Dermis microvascular lymphatic vessel endothelial cell (primary cell): Measurements from ENCODE around the gene SMARCD3. TPM values are rescaled to one million over a fixed set of nuclear protein-coding genes. Genes with fewer than 3 reads are reported as not detected.

ENCODE experiments used
- DNase-seq, 2 donors: peaks; one replicate each; pipeline versions ENCODE4 v3.0.0 to v3.0.0-alpha.2; 2010; ENCODE audit warnings: low read depth in 2 of 2
- total RNA-seq: library from RNA; depleted of rRNA; stranded (reverse); fragments of >200 nt; gene quantifications from 2 replicates; pipeline ENCODE4 v1.2.1, GENCODE V29; 2014

Gene SMARCD3
- total RNA-seq, 1 donor from 2014 or later = 1.8 TPM

DNA sequence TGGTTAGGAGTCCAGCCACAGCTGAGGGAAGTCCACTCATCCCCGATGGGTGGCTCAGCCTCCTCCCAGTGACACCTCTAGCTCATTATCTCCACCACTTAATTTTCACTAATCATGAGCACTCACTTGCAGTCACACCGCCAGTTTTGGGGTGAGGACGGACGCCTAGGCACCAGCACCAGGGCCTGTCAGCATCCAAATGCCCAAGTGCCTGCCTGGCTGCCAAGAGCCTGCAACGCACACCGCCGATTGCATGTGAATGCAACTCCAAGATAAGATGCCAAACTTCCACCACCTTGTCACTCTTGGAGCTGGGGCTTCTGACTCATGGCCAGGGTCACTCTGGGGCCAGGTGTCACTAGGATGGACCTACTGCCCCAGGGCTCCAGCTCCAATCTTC is 24.4 kb upstream of the SMARCD3 start:
- DNase-seq = no peak

DNA sequence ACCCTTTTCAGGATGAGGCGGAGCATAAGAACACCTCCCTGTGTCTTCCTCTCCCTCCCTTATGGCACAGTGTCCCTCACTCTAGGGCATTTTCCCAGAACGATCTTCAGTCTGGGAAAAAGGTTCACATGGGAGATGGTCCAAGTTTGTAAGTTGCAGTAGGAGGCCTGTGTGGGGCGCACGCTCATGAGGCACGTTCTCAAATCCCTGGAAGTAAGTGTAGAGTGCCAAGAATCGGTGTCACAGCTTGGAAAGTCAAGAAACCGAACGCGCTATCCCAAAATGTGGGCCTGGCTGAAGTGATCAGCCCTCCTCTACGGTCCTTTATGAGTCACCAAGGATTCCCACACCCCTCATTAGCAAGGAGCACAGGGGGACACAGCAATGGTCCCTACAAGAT is 23.9 kb upstream of the SMARCD3 start:
- no peak for DNase-seq

DNA sequence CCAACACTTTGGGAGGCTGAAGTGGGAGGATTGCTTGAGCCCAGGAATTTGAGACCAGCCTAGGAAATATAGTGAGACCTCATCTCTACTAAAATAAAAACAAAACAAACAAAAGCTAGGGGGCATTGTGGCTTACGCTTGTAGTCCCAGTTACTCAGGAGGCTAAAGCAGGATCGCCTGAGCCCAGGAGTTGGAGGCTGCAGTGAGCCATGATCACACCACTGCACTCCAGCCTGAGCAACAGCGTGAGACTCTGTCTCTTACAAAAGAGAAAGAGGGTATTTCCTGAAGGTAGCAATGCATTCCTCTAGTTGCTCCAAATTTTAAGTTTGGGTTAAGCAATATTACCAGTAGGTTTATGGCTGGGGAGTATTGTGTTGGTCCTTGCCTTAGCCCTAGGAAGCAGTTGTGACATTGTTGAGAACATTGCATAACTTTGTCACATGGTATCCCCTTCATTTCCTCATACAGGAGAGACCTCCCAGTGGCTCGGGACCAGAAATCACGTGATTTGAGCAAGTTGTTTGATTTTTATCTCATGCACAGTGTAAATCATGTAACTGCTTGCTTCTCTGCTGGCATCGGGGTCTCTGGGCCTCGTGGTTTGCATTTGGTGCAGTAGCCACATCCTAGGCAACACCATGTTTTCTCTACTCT is 23.3 kb upstream of the SMARCD3 start:
- peak in 1 of 2 donors; percentile 22 for DNase-seq

DNA sequence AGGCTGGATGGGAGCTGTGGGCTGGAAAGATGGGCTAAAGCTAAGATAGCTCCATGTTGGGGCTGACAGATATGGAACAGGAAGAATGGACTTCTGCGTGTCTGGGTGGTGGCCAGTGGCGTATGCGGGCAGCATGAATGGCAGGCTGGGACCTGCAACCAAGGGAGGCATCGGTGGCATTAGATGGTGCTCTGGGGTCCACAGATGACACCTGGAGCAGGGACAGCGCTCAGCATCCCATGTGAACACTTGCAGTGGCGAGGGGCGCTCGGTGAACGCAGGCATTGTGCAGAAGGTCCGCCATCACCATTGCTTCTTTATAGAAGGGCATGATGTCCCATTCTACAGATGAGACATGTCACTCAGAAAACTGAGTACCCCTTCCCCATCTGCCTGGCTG is 21.0 kb upstream of the SMARCD3 start:
- no peak for DNase-seq

DNA sequence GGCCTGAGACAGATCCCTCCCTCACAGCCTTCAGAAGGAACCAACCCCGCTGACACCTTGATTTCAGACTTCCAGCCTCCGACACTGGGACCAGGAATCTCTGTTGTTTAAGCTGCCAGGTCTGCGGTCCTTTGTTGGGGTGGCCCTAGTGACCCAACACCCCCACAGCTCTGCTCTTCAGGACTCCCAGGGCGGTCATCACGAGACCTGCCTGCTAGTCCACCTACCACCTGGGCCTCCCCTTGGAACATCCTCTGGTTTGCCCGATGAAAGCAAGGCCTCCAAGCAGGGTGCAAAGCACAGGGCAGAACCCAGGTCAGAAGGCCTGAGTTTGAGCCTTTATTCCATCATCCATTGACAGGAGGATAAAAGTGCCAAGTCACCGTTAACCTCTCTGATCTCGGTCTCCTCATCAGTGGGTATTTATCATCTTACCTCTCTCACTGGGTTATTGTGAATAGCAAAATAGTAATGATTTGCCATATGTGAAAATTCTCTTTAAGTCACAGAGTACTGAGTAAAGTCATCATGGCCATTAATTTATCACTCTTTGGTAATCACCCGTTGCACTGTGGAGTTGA is 16.9 kb upstream of the SMARCD3 start:
- DNase-seq = no peak

DNA sequence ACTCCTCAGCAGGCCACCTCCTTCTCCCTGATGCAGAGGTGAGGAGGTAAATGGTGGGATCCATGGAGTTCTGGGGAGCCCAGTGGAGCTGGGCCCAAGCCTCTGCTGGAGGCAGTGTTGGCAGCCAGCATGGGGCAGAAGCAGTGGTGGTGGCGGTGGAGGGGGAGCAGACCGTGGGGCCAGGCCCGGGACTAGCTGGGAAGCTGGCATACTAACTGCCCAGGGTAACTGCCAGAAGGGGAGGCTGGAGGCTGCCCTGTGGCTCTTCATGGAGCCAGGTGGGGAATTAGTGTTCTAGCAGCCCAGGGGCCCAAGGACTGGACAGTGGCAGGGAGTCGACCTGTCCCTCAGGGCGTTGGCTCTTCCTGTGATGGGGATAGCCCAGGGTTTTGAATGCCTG is 16.1 kb upstream of the SMARCD3 start:
- DNase-seq = no peak

DNA sequence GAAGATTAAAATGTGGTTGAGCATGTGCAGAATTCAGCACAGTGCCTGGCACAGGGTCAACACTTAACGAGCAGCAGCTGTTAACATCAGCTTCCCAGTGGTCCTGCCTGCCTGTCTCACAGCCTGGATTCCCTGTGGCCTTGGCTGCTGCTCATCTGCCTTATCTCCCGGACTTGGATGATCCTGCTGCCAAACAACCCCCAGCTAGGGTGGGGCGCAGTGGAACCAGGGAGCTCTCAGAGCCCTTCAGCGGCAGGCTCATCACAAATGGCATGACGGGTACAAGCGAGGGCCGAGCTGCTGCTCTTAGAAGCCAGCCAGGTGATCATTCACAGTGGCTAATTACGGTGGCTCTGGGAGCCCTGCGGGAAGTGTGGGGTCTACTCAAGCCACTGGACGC is 13.0 kb upstream of the SMARCD3 start:
- no peak for DNase-seq

DNA sequence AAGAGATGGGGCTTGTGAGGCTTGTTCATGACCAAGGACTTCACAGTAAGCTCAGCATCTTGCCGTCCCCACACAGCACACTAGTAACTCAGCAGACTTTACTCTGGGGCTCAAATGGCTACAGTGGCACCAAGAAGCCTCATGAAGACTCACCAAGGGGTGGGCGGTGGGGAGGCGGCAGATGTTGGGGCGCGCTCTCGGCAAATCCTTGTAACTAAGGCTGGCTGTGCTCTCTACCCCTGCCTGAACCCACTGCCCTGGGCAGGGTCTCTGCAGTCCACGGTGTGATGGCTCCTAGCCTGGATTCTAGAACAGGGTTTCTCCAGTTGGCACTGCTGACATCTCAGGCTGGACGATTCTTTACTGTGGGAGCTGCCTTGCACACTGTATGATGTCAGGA is 12.4 kb upstream of the SMARCD3 start:
- DNase-seq = no peak

DNA sequence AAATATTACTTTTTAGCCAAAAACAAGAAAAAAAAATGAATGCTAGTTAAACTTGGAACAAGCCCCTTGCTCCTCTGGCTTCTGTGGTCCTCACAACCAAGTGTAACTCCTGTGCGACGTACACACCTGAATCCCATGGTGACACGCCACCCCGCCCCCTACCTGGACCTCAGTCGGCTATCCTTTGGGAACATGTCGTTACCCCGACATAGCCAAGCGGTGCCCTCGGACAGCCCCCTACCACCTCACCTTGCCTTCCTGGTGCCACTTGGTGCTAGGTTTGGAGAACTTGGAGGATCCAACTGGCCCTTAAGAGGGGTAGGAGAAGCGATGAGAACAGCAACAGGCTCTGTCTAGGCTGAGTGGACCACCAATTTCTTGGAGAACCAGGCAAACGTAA is 12.0 kb upstream of the SMARCD3 start:
- no peak for DNase-seq

DNA sequence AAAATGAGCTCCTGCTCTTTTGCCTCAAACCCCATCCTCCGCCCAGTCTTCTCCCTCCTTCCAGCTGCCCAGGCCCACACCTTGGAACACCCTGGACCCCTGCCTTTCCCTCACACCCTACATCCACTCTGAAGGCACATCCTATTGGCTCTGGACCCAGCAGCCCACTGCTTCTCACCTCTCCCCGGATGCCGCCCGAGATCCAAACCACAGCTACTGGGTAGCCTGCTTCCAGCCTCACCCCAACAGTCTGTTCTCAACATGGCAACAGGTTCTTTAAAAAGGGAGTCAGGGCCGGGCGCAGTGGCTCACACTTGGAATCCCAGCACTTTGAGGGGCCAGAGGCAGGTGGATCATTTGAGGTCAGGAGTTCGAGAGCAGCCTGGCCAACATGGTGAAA is 9.5 kb upstream of the SMARCD3 start:
- no peak for DNase-seq

DNA sequence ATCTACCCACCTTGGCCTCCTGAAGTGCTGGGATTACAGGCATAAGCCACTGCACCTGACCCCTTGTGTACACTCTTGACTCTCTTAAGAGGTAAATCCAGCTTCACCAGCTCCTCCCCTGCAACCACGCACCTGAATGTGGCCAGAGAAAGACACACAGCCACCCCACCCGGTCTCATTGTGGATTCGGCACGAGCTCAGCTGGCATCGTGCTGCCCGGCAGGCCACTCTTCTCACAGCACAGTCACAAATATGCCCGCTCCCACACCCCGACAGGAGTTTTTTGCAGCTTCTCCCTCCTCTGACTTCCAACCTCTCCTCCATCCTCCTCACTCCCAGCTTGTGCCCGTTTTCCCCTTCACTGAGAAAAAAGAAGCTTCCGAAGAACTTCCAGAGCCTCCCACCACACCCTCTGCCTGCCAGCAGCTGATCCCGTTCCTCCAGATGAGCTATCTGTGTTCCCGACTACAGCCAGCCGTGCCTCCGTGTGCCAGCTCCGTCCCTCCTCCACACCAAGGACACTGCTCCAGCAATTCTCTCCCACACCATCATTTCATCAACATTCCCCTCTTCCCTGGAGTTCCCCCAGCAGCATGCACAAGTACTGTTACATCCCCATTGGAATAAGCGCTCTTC is 8.0 kb upstream of the SMARCD3 start:
- no peak for DNase-seq

DNA sequence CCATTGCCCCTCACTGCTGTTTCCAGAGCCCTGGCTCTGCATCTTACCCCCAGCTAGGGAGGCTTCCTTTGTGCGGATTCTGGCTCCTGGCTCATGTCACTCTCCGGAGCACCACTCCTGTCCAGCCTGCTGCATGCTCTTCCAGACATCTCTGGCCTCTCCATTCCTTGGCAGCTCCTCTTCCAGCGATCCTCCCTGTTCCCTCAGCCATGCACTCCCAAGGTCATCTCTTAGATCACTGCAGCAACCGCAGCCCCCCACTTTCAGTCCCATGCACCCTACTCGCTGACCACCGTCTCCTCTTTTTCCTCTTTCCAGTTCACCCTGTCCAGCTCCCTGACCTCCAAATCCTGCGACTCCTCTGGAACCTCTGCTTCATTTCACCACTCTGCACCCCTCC is 6.9 kb upstream of the SMARCD3 start:
- no peak for DNase-seq

DNA sequence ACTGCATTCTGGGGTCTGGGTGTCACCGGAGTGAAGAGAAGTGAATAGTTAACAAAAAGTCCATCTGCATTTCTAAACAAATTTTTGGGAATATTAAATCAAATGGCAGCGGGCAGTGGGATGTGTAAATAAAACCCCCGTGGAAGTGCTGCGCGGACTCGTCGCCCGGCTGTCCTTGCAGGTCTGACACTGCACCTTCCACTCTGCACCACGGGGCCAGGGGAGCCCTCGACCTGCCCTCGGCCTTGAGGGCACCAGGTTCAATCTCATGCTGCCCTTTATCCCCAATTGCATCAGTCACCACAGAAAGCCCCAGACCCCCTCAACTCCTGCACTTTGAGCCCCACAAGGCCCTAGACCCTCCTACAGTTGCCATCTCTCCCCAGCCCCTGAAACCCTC is 6.4 kb upstream of the SMARCD3 start:
- DNase-seq = no peak

DNA sequence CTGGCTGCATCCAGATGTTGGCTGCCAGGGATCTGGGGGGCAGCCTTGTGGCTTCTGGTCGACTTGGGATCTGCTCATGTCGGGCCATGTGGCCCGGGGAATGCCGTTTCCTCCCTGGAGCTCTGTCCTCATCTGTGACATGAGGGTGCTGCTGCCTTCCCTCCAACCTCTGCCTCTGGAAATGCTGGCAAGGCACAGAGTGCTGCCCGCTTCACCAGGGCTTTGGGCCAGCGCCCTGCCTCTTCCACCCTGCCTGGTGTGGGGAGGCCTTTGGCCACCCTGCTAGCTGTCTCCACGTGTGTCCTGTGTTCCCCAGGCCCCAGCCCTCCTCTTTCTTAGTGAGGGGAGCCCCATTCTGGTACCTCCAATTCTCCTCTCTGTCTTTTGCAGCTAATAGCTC is 5.8 kb upstream of the SMARCD3 start:
- no peak for DNase-seq

DNA sequence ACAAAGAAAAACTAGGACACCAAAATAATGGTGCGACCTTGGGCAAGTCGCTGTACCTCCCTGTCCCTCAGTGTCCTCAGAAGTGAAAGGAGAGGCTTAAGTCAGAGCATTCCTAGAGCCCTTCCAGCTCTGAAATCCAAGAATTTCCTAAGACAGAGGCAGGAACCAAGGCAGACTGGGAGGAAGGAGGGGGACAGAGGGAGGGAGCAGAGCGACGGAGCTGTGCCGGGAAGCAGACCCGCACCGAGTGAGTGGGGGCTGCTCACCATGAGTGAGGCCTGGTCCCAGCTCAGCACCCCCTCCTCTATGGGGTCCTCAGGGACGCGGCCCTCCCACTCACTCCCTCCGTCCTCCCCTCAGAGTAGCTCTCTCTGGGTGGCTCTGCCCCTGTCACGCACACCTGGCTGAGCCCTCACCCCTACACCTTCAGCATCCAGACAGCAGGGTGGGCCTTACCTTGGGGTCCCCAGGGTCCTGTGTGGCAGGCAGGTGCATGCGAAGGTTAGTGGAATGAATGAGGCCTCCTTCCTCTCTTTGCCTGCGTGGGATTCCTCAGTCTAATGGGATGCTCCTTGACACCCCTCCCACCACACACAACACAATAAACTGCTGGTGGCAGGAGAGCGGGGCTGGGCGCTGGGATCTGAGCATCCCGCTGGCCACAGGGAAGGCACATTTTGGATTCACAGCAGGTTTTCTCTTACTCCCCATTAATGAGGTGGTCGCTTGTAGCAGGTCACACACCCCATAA is 4.6 kb upstream of the SMARCD3 start:
- no peak for DNase-seq

DNA sequence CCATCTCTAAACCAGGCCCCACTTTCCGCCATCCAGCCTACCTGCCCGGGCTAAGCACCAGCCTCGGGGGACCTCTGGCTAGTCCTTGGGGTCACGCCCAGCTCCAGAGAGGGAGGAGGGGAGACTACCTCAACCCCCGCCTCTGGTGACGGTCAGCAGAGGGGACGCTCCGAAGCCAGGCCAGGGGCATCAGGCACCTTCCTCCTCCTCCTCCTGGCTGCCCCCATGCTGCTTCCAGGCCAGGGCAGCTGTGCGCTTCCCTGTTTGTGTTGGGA is 4.0 kb upstream of the SMARCD3 start:
- no peak for DNase-seq

DNA sequence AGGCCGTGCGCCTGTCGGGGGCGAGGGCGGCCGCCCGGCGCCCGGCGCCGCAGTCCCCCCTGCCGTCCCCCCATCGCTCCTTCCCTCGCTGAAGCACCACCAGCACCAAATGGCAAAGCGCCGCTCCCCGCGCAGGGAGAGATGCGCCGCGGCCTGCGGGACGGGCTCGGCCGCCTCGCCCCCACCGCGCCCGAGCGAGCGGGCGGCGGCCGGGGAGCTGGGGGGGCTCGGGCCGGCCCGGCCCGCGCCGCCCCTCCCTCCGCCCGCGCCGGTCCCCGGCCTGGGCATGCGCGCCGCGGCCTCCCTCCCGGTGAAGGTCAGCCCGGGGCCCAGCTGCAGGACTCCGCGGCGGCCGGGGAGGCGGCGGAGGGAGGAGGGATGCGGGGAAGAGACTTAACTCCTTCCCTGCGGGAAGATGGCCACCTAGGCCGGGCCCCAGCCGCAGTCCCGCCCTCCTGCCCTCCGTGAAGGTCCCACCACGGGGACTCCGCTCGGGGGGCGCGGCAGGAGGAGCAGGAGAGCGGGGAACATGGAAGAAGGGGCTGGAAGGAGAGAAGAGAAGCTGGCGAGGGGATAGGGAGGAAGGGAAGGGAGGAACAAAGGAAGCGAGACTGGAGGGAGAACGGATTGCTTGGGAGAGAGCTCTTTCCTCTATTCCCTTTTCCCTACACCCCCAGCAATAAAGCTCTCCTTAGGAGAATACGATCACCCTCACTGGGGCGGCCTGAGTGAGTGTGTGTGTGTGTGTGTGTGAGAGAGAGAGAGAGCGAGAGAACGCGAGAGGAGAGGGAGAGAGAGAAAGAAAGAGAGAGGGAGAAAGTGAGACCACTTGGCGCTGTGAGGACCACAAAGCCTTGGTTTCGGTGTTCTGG is 3.4 kb upstream of the SMARCD3 start:
- peak in 1 of 2 donors; percentile 61 for DNase-seq

DNA sequence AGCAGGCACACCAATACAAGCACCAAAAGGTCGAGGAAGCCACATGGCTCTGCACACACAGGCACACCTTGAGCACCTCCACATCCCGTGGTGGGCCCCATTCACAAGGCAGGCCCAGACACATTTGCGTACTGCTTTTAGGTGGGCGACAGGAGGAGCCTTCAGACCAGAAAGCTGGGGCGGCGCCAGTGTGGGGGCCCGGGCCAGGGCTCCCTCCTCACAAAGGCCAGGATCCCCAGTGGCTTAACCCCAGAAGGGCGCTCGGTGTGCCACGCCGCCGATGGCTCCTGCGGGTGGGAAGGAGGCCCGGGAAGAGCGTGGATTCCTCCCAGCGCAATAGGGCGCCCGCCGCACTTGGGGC is 2.8 kb upstream of the SMARCD3 start:
- DNase-seq = no peak

DNA sequence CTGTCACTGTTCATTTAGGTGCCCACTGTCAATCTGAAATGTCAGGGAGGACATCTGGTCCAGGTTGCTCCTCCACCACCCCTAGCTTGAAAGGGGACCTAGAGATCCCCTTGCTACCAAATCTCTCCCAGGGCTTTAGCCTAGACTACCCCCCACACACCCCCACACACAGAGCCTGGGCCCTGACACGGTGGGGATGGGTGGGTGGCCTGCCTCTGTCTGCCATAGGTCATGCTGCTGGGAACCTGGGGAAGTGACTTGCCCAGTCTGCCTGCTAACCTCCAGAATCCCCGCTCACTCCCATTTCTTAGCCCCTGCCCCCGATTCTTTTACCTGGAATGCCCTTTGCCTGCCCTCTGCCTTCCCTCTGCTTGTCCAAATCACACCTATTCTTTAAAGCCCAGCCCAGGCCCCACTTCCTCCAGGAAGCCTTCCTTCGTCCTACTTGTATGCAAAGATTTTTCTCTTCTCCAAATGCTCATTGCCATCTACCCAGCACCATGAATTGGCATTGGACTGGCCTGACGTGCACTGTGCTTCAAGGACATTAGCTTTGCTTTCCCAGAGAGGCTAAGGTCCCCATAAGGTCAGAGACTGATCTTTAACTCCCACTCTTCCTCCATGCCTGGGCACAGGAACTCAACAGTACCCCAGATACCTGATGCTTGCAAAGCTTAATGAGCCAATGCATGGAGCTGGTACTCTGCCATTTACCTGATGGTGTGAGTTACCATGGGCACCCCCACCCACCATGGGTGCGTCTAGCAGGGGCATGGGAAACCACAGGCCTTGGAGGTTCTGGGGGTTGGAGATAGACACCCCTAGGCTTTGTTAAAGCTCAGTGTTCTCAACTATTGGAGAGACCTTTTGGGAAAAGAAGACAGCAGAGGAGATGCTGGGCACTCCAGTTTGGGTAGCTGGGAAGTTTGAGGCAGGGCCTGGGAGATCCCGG is 2.0 kb upstream of the SMARCD3 start:
- no peak for DNase-seq

DNA sequence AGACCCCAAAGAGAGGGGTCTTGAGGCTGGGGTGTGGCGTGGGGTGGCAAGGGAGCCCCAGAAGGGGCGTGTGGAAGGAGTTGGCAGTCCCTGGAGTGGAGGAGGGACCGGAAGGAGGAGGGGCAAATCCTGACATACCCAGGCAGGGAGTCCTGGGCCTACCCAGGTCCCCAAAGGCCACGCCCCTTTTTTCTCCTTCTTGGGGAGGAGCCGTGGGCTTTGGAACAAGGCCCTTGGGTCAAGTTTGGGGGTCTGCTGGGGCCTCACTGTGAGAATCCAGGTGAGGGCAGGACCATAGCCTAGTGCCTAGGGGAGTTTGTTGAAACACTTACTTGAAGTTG is 1.2 kb upstream of the SMARCD3 start:
- no peak for DNase-seq
